Measurements from ENCODE around the gene UNC80.

- TF ChIP-seq CTCF (conservative IDR thresholded peaks at IDR 0.05; ENCODE audit: low read depth, low read length) (no peak), POLR2A (IDR thresholded peaks at IDR 0.05; ENCODE audit: low read depth, low read length) (no peak), RCOR1 (IDR thresholded peaks at IDR 0.05; ENCODE audit: insufficient replicate concordance, low read length) (no peak), MXI1 (IDR thresholded peaks at IDR 0.05; ENCODE audit: borderline replicate concordance, low read depth, low read length) (no peak), MAFK (IDR thresholded peaks at IDR 0.05; ENCODE audit: low read depth, low read length) (no peak), USF2 (IDR thresholded peaks at IDR 0.05; ENCODE audit: low read depth, low read length) (no peak), RFX5 (IDR thresholded peaks at IDR 0.05; ENCODE audit: low read depth, low read length) (no peak), CEBPB (IDR thresholded peaks at IDR 0.05; ENCODE audit: low read depth, low read length) (no peak), RAD21 (IDR thresholded peaks at IDR 0.05; ENCODE audit: low read length) (no peak)
Observed at GRCh38 chr2:209976698-209977385, 205.2 kb downstream of the UNC80 start.

Data from IMR-90 (cell line).